Gastrocnemius medialis (tissue), 4 donors: ENCODE results near the gene EMILIN2. TPM values are rescaled to one million over a fixed set of nuclear protein-coding genes. Genes with fewer than 3 reads are reported as not detected.

Source experiments
- ATAC-seq, 2 donors: fragments of 150-250 bp; one replicate each; pipeline ENCODE4 v1.9.1; 2016
- DNase-seq, 2 donors: peaks; one replicate each; pipeline ENCODE4 v3.0.0-alpha.2; 2019
- H3K27ac ChIP-seq, 4 donors: fragments of 200-600 bp; sonication (generic); 1 replicate in 1 of 4; 2 replicates in 3 of 4; pipeline ENCODE4 v1.5.1; 2016 to 2018; ENCODE audit warnings: mild to moderate bottlenecking in 2 of 4, moderate library complexity in 1 of 4
- H3K27me3 ChIP-seq, 3 donors: fragments of 200-600 bp; sonication (generic) in 2 of 3; 1 replicate in 1 of 3; 2 replicates in 2 of 3; pipeline versions ENCODE4 v1.5.1 to v1.6.0; 2016 to 2019; ENCODE audit warnings: mild to moderate bottlenecking in 1 of 3, moderate library complexity in 1 of 3
- H3K36me3 ChIP-seq, 2 donors: fragments of 200-600 bp; sonication (generic) in 1 of 2; one replicate each; pipeline ENCODE4 v1.5.1; 2017 to 2018
- H3K4me1 ChIP-seq, 2 donors: fragments of 200-600 bp; sonication (generic) in 1 of 2; one replicate each; pipeline ENCODE4 v1.5.1; 2016 to 2017; ENCODE audit warnings: mild to moderate bottlenecking in 2 of 2
- H3K4me3 ChIP-seq, 4 donors: fragments of 200-600 bp; sonication (generic) in 3 of 4; 1 replicate in 1 of 4; 2 replicates in 3 of 4; pipeline ENCODE4 v1.5.1; 2016 to 2019; ENCODE audit warnings: mild to moderate bottlenecking in 2 of 4
- H3K9me3 ChIP-seq, 3 donors: fragments of 200-600 bp; sonication (generic) in 2 of 3; 1 replicate in 1 of 3; 2 replicates in 2 of 3; pipeline ENCODE4 v1.5.1; 2016 to 2019
- POLR2A ChIP-seq, 2 donors: fragments of 450-650 bp; IDR thresholded peaks; one replicate each; pipeline ENCODE4 v1.6.1; 2017; ENCODE audit warnings: antibody characterized with exemption in 2 of 2, mild to moderate bottlenecking in 2 of 2, moderate library complexity in 2 of 2
- in situ Hi-C, 4 donors: fragments of 200-750 bp; cut with MboI; loops; one replicate each; pipeline versions ENCODE4 v1.15.0 to v1.8.0; 2017; ENCODE audit warnings: low sequenced_read_pairs in 4 of 4
- intact Hi-C: fragments of 100-400 bp; cut with DNase I; formaldehyde crosslinking; loops from one replicate; pipeline ENCODE4 v1.15.1; 2023; ENCODE audit warnings: low total_unique reads
- total RNA-seq, 4 donors: library from RNA; depleted of rRNA; stranded (reverse); fragments of >200 nt; gene quantifications; one replicate each; pipeline versions ENCODE4 v1.1.0 to v1.2.3, GENCODE V29; 2016
- TF ChIP-seq, protein P1 (sequence below), 5 experiments: fragments of 450-650 bp in 3 of 5; fragments of 200-600 bp in 2 of 5; sonication (generic) in 2 of 5; IDR thresholded peaks in 4 of 5; conservative IDR thresholded peaks in 1 of 5; 1 replicate in 4 of 5; 2 replicates in 1 of 5; pipeline ENCODE4 v1.5.1; 2016 to 2019; ENCODE audit warnings: antibody characterized with exemption in 5 of 5, mild to moderate bottlenecking in 3 of 5, moderate library complexity in 3 of 5

The EMILIN2 gene
- total RNA-seq, 4 donors from 2014 or later = 1.9 to 10.5 (median 5.6) TPM

- in situ Hi-C loops (no loop called here), intact Hi-C loops (no loop called here)
- ATAC-seq = no peak
- DNase-seq = no peak
- no peak overlapping the region for H3K4me3 ChIP-seq
- H3K27me3 ChIP-seq = no peaks in the 10 kb centered on the region
- H3K4me1 ChIP-seq = no peaks in the 10 kb centered on the region
- H3K27ac ChIP-seq = no peak overlapping the region
- TF ChIP-seq POLR2A (IDR thresholded peaks at IDR 0.05) = no peak
- TF ChIP-seq, protein P1, sequence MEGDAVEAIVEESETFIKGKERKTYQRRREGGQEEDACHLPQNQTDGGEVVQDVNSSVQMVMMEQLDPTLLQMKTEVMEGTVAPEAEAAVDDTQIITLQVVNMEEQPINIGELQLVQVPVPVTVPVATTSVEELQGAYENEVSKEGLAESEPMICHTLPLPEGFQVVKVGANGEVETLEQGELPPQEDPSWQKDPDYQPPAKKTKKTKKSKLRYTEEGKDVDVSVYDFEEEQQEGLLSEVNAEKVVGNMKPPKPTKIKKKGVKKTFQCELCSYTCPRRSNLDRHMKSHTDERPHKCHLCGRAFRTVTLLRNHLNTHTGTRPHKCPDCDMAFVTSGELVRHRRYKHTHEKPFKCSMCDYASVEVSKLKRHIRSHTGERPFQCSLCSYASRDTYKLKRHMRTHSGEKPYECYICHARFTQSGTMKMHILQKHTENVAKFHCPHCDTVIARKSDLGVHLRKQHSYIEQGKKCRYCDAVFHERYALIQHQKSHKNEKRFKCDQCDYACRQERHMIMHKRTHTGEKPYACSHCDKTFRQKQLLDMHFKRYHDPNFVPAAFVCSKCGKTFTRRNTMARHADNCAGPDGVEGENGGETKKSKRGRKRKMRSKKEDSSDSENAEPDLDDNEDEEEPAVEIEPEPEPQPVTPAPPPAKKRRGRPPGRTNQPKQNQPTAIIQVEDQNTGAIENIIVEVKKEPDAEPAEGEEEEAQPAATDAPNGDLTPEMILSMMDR (IDR thresholded peaks at IDR 0.05 in 4 of 5, conservative IDR thresholded peaks at IDR 0.05 in 1 of 5) = no peak
- H3K9me3 ChIP-seq = no peaks in the 10 kb centered on the region
- no peaks in the 10 kb centered on the region for H3K36me3 ChIP-seq
Observed at GRCh38 chr18:2887470-2887869, 40.7 kb downstream of the EMILIN2 start.

- ATAC-seq (no peak), DNase-seq (no peak)
- intact Hi-C loops = no loop called here
- Histone ChIP-seq H3K9me3 (no peaks in the 10 kb centered on the region), H3K27ac (no peak overlapping the region), H3K4me3 (no peak overlapping the region), H3K4me1 (no peaks in the 10 kb centered on the region), H3K36me3 (no peaks in the 10 kb centered on the region), H3K27me3 (no peaks in the 10 kb centered on the region)
- TF ChIP-seq POLR2A (IDR thresholded peaks at IDR 0.05) = no peak
- TF ChIP-seq, protein P1 (IDR thresholded peaks at IDR 0.05 in 4 of 5, conservative IDR thresholded peaks at IDR 0.05 in 1 of 5) = no peak
- in situ Hi-C loops = no loop called here
Observed at GRCh38 chr18:2889761-2890192, 43.0 kb downstream of the EMILIN2 start.

GRCh38 chr18:2890606-2891005, 43.8 kb downstream of the EMILIN2 start:
- TF ChIP-seq, protein P1 (IDR thresholded peaks at IDR 0.05 in 4 of 5, conservative IDR thresholded peaks at IDR 0.05 in 1 of 5) = no peak
- no peak for TF ChIP-seq POLR2A (IDR thresholded peaks at IDR 0.05)
- Histone ChIP-seq H3K9me3 (no peaks in the 10 kb centered on the region), H3K36me3 (no peaks in the 10 kb centered on the region), H3K27me3 (no peaks in the 10 kb centered on the region), H3K4me3 (no peak overlapping the region), H3K27ac (no peak overlapping the region), H3K4me1 (no peaks in the 10 kb centered on the region)
- intact Hi-C loops (no loop called here), in situ Hi-C loops (no loop called here)
- ATAC-seq (no peak), DNase-seq (no peak)

DNA sequence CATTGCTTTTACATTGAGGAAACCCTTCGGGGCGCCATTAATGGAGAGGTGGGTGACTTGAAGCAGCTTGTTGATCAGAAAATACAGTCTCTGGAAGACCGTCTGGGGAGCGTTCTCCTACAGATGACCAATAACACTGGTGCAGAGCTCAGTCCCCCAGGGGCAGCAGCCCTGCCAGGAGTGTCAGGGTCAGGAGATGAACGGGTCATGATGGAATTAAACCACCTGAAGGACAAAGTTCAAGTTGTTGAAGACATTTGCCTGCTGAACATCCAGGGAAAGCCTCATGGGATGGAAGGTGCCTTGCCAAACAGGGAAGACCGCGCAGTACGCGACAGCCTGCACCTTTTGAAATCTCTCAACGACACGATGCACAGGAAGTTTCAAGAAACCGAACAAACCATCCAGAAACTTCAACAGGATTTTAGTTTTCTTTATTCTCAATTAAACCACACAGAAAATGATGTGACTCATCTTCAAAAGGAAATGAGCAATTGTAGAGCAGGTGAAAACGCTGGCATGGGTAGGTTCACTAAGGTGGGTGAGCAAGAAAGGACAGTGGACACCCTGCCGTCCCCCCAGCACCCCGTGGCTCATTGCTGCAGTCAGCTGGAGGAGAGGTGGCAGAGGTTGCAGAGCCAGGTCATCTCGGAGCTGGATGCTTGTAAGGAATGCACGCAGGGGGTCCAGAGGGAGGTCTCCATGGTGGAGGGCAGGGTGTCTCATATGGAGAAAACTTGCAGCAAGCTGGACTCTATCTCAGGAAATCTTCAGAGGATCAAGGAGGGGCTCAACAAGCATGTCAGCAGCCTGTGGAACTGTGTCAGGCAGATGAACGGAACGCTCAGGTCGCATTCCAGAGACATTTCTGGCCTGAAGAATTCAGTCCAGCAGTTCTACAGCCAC, 45.0 kb downstream of the EMILIN2 start:
- TF ChIP-seq, protein P1 (IDR thresholded peaks at IDR 0.05 in 4 of 5, conservative IDR thresholded peaks at IDR 0.05 in 1 of 5) = no peak
- no peak for TF ChIP-seq POLR2A (IDR thresholded peaks at IDR 0.05)
- H3K27me3 ChIP-seq = no peaks in the 10 kb centered on the region
- H3K4me1 ChIP-seq = no peaks in the 10 kb centered on the region
- intact Hi-C loops (no loop called here), in situ Hi-C loops (no loop called here)
- no peaks in the 10 kb centered on the region for H3K36me3 ChIP-seq
- H3K4me3 ChIP-seq = no peak overlapping the region
- DNase-seq (no peak), ATAC-seq (no peak)
- no peaks in the 10 kb centered on the region for H3K9me3 ChIP-seq
- no peak overlapping the region for H3K27ac ChIP-seq
